ENCODE data around the gene CENPS. TPM values are rescaled to one million over a fixed set of nuclear protein-coding genes. Genes with fewer than 3 reads are reported as not detected.

The CENPS gene
- total RNA-seq, 1 experiment from 2014 or later: 19.0 TPM

GRCh38 chr1:10484521-10484920 lies 54.3 kb downstream of the CENPS start:
- no peaks in the 10 kb centered on the region for H3K27me3 Mint-ChIP-seq (ENCODE audit: insufficient read depth, unreplicated experiment)
- no peak overlapping the region for H3K27ac Mint-ChIP-seq (ENCODE audit: low read depth, unreplicated experiment)
- intact Hi-C loops (cut with micrococcal nuclease): no loop called here
- no TSS peak for BruUV-seq (replicated peaks)
- POLR2A ChIA-PET: interaction anchor here (3.0 kb wide), 1 partner anchor 11 kb away, joined by 13 read pairs; no protein-coding TSS in a partner anchor
- H3K4me3 Mint-ChIP-seq (ENCODE audit: unreplicated experiment): no peak overlapping the region
- TF ChIP-seq, protein P1, sequence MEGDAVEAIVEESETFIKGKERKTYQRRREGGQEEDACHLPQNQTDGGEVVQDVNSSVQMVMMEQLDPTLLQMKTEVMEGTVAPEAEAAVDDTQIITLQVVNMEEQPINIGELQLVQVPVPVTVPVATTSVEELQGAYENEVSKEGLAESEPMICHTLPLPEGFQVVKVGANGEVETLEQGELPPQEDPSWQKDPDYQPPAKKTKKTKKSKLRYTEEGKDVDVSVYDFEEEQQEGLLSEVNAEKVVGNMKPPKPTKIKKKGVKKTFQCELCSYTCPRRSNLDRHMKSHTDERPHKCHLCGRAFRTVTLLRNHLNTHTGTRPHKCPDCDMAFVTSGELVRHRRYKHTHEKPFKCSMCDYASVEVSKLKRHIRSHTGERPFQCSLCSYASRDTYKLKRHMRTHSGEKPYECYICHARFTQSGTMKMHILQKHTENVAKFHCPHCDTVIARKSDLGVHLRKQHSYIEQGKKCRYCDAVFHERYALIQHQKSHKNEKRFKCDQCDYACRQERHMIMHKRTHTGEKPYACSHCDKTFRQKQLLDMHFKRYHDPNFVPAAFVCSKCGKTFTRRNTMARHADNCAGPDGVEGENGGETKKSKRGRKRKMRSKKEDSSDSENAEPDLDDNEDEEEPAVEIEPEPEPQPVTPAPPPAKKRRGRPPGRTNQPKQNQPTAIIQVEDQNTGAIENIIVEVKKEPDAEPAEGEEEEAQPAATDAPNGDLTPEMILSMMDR (IDR thresholded peaks at IDR 0.05; ENCODE audit: unreplicated experiment): no peak
- H3K36me3 Mint-ChIP-seq (ENCODE audit: insufficient read depth, unreplicated experiment): peaks cover 16% of the 10 kb centered on the region
- H3K4me1 Mint-ChIP-seq (ENCODE audit: insufficient read depth, unreplicated experiment): peaks cover 3% of the 10 kb centered on the region
- CTCF ChIA-PET: interaction anchor here (0.6 to 2.9 kb wide), 3 partner anchors 11 to 382 kb away, joined by 3 to 32 read pairs (median 3); no protein-coding TSS in a partner anchor
- no peak for DNase-seq (ENCODE audit: unreplicated experiment)
- no peaks in the 10 kb centered on the region for H3K9me3 Mint-ChIP-seq (ENCODE audit: unreplicated experiment)

GRCh38 chr1:10489291-10490055 lies 59.2 kb downstream of the CENPS start:
- intact Hi-C loops (cut with micrococcal nuclease): no loop called here
- BruUV-seq (replicated peaks): no TSS peak
- no peak for DNase-seq (ENCODE audit: unreplicated experiment)
- no peak overlapping the region for H3K27ac Mint-ChIP-seq (ENCODE audit: low read depth, unreplicated experiment)
- H3K9me3 Mint-ChIP-seq (ENCODE audit: unreplicated experiment): no peaks in the 10 kb centered on the region
- ChIA-PET CTCF (interaction anchor here (0.6 to 1.4 kb wide), 3 partner anchors 58 to 112 kb away, joined by 3 to 5 read pairs (median 4); no protein-coding TSS in a partner anchor), POLR2A (interaction anchor here (0.7 kb wide), 1 partner anchor 57 kb away, joined by 3 read pairs; no protein-coding TSS in a partner anchor)
- H3K27me3 Mint-ChIP-seq (ENCODE audit: insufficient read depth, unreplicated experiment): no peaks in the 10 kb centered on the region
- H3K4me3 Mint-ChIP-seq (ENCODE audit: unreplicated experiment): no peak overlapping the region
- TF ChIP-seq, protein P1 (IDR thresholded peaks at IDR 0.05; ENCODE audit: unreplicated experiment): no peak
- H3K4me1 Mint-ChIP-seq (ENCODE audit: insufficient read depth, unreplicated experiment): peaks cover 11% of the 10 kb centered on the region
- peaks cover 27% of the 10 kb centered on the region for H3K36me3 Mint-ChIP-seq (ENCODE audit: insufficient read depth, unreplicated experiment)

- BruUV-seq (replicated peaks): no TSS peak
- TF ChIP-seq, protein P1 (IDR thresholded peaks at IDR 0.05; ENCODE audit: unreplicated experiment): no peak
- H3K4me1 Mint-ChIP-seq (ENCODE audit: insufficient read depth, unreplicated experiment): peaks cover 20% of the 10 kb centered on the region
- H3K9me3 Mint-ChIP-seq (ENCODE audit: unreplicated experiment): no peaks in the 10 kb centered on the region
- no peaks in the 10 kb centered on the region for H3K27me3 Mint-ChIP-seq (ENCODE audit: insufficient read depth, unreplicated experiment)
- H3K27ac Mint-ChIP-seq (ENCODE audit: low read depth, unreplicated experiment): no peak overlapping the region
- H3K36me3 Mint-ChIP-seq (ENCODE audit: insufficient read depth, unreplicated experiment): peaks cover 27% of the 10 kb centered on the region
- CTCF ChIA-PET: interaction anchor here (0.6 to 6.3 kb wide), 4 partner anchors 30 to 418 kb away, joined by 3 to 119 read pairs (median 4); partner anchors contain the start of gene CENPS
- intact Hi-C loops (cut with micrococcal nuclease): no loop called here
- H3K4me3 Mint-ChIP-seq (ENCODE audit: unreplicated experiment): no peak overlapping the region
- POLR2A ChIA-PET: interaction anchor here (6.4 kb wide), 1 partner anchor 60 kb away, joined by 73 read pairs; the partner anchor contains the start of gene CENPS
- no peak for DNase-seq (ENCODE audit: unreplicated experiment)
These were observed 60.2 kb downstream of the CENPS start for GRCh38 chr1:10490286-10490970.

Other genes starting within 250 kb of the CENPS start
- 34.2 and 35.9 TPM in 2 replicates for gene KIF1B, start 219.9 kb upstream of the CENPS start, total RNA-seq (2022)
- 56.4 and 70.6 TPM in 2 replicates for gene PGD, start 31.4 kb upstream of the CENPS start, total RNA-seq (2022)
- 0.66 TPM in 1 of 2 replicates, not detected in the other for gene CORT, start 19.6 kb downstream of the CENPS start, total RNA-seq (2022)
- gene DFFA, start 42.1 kb downstream of the CENPS start, total RNA-seq (2022): 51.3 and 55.7 TPM in 2 replicates
- gene PEX14, start 44.5 kb downstream of the CENPS start, total RNA-seq (2022): 22.2 and 26.6 TPM in 2 replicates